ENCODE data around the gene SCN5A.

SCN5A gene

GRCh38 chr3:38563886-38564270 lies 85.6 kb downstream of the SCN5A start:
- TF ChIP-seq ZNF274 (IDR thresholded peaks at IDR 0.05; ENCODE audit: low read depth, low read length) = no peak
- no peak overlapping the region for H3K4me3 ChIP-seq (ENCODE audit: low read length)

- TF ChIP-seq ZNF274 (IDR thresholded peaks at IDR 0.05; ENCODE audit: low read depth, low read length) = no peak
- no peak overlapping the region for H3K4me3 ChIP-seq (ENCODE audit: low read length)
These were observed 86.2 kb downstream of the SCN5A start for GRCh38 chr3:38563070-38563885.

GRCh38 chr3:38562467-38562925 lies 87.0 kb downstream of the SCN5A start:
- no peak for TF ChIP-seq ZNF274 (IDR thresholded peaks at IDR 0.05; ENCODE audit: low read depth, low read length)
- no peak overlapping the region for H3K4me3 ChIP-seq (ENCODE audit: low read length)

GRCh38 chr3:38561746-38562466 lies 87.6 kb downstream of the SCN5A start:
- H3K4me3 ChIP-seq (ENCODE audit: low read length) = no peak overlapping the region
- TF ChIP-seq ZNF274 (IDR thresholded peaks at IDR 0.05; ENCODE audit: low read depth, low read length) = no peak

GRCh38 chr3:38560996-38561717 lies 88.3 kb downstream of the SCN5A start:
- no peak for TF ChIP-seq ZNF274 (IDR thresholded peaks at IDR 0.05; ENCODE audit: low read depth, low read length)
- no peak overlapping the region for H3K4me3 ChIP-seq (ENCODE audit: low read length)

GRCh38 chr3:38560284-38560683 lies 89.2 kb downstream of the SCN5A start:
- no peak for TF ChIP-seq ZNF274 (IDR thresholded peaks at IDR 0.05; ENCODE audit: low read depth, low read length)

GRCh38 chr3:38558864-38559263 lies 90.6 kb downstream of the SCN5A start:
- TF ChIP-seq ZNF274 (IDR thresholded peaks at IDR 0.05; ENCODE audit: low read depth, low read length) = no peak
- H3K4me3 ChIP-seq (ENCODE audit: low read length) = no peak overlapping the region

More at GRCh38 chr3:38560284-38560683, 89.2 kb downstream of the SCN5A start:
- no peak overlapping the region for H3K4me3 ChIP-seq (ENCODE audit: low read length)

- no peak for TF ChIP-seq ZNF274 (IDR thresholded peaks at IDR 0.05; ENCODE audit: low read depth, low read length)
- H3K4me3 ChIP-seq (ENCODE audit: low read length) = no peak overlapping the region
These were observed 92.7 kb downstream of the SCN5A start for GRCh38 chr3:38556640-38557358.

GRCh38 chr3:38555926-38556325 lies 93.6 kb downstream of the SCN5A start:
- TF ChIP-seq ZNF274 (IDR thresholded peaks at IDR 0.05; ENCODE audit: low read depth, low read length) = no peak

GRCh38 chr3:38555149-38555840 lies 94.2 kb downstream of the SCN5A start:
- H3K4me3 ChIP-seq (ENCODE audit: low read length) = no peak overlapping the region
- no peak for TF ChIP-seq ZNF274 (IDR thresholded peaks at IDR 0.05; ENCODE audit: low read depth, low read length)

More at GRCh38 chr3:38555926-38556325, 93.6 kb downstream of the SCN5A start:
- no peak overlapping the region for H3K4me3 ChIP-seq (ENCODE audit: low read length)

GRCh38 chr3:38554127-38554827 lies 95.2 kb downstream of the SCN5A start:
- H3K4me3 ChIP-seq (ENCODE audit: low read length) = no peak overlapping the region
- TF ChIP-seq ZNF274 (IDR thresholded peaks at IDR 0.05; ENCODE audit: low read depth, low read length) = no peak

GRCh38 chr3:38553071-38553470 lies 96.4 kb downstream of the SCN5A start:
- TF ChIP-seq ZNF274 (IDR thresholded peaks at IDR 0.05; ENCODE audit: low read depth, low read length) = no peak
- H3K4me3 ChIP-seq (ENCODE audit: low read length) = no peak overlapping the region

- TF ChIP-seq ZNF274 (IDR thresholded peaks at IDR 0.05; ENCODE audit: low read depth, low read length) = no peak
- H3K4me3 ChIP-seq (ENCODE audit: low read length) = no peak overlapping the region
These were observed 97.1 kb downstream of the SCN5A start for GRCh38 chr3:38552364-38552763.
